BLaER1 (cell line): ENCODE data around the gene WDR12.
A peak's percentile ranks its signal among the peaks of the same experiment; 100 is the strongest.
"Not testable (repeated sequence)": the region's sequence is repeated elsewhere in the genome, so short reads cannot be mapped to it uniquely, and the experiment has no call there.

ENCODE experiments used
- H3K27ac ChIP-seq: shearing (Covaris generic); formaldehyde crosslinking; 2 replicates; pipeline ENCODE4 v1.8.1; 2022
- H3K27me3 ChIP-seq: shearing (Covaris generic); formaldehyde crosslinking; 2 replicates; pipeline ENCODE4 v1.8.1; 2022
- H3K36me3 ChIP-seq: shearing (Covaris generic); formaldehyde crosslinking; 2 replicates; pipeline ENCODE4 v1.8.1; 2022
- H3K4me1 ChIP-seq: shearing (Covaris generic); formaldehyde crosslinking; 2 replicates; pipeline ENCODE4 v1.8.1; 2022
- H3K4me2 ChIP-seq: shearing (Covaris generic); formaldehyde crosslinking; 2 replicates; pipeline ENCODE4 v1.8.1; 2022
- H3K4me3 ChIP-seq: shearing (Covaris generic); formaldehyde crosslinking; 2 replicates; pipeline ENCODE4 v1.8.1; 2022
- H3K9ac ChIP-seq: shearing (Covaris generic); formaldehyde crosslinking; 2 replicates; pipeline ENCODE4 v1.8.1; 2022
- H3K9me3 ChIP-seq: shearing (Covaris generic); formaldehyde crosslinking; 2 replicates; pipeline ENCODE4 v1.8.1; 2022
- H4K20me1 ChIP-seq: shearing (Covaris generic); formaldehyde crosslinking; 2 replicates; pipeline ENCODE4 v1.8.1; 2022
- Cebpa-rat ChIP-seq: shearing (Covaris generic); IDR thresholded peaks from 2 replicates; pipeline ENCODE4 v1.8.1; 2022

The WDR12 gene

DNA sequence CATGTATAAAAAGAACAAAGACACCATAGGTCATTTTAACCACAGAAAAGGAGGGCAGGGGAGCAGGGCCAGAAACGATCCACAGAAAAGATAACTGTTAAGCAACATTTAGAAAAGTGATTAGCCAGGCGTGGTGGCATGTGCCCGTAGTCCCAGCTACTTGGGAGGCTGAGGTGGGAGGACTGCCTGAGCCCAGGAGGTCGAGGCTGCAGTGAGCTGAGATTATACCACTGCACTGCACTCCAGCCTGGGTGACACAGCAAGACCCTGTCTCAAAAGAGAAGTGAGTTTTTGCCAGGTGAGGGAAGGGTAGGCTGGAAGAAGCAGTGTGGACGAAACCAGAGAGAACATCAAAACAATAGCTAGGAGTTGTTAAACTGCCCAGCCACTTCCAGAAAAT is 3.3 kb downstream of the WDR12 start:
- Histone ChIP-seq H3K27ac (no peak overlapping the region), H3K36me3 (peaks cover 36% of the 10 kb centered on the region), H3K4me1 (peaks cover 17% of the 10 kb centered on the region), H4K20me1 (peaks cover 38% of the 10 kb centered on the region; the same call in 1 of the 2 replicates), H3K27me3 (no peaks in the 10 kb centered on the region), H3K4me2 (no peak overlapping the region), H3K4me3 (no peak overlapping the region), H3K9me3 (peaks cover 20% of the 10 kb centered on the region), H3K9ac (no peak overlapping the region)
- no peak for TF ChIP-seq Cebpa-rat

DNA sequence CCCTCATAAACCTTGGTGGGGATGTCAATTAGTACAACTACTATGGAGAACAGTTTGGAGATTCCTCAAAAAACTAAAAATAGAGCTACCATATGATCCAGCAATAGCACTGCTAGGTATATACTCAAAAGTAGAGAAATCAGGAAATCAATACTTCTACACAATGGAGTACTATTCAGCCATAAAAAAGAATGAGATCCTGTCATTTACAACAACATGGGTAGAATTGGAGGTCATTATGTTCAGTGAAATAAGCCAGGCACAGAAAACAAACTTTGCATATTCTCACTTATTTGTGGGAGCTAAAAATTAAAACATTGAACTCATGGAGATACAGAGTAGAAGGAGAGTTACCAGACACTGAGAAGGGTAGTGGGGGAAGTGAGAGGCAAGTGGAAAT is 6.0 kb downstream of the WDR12 start:
- H3K4me3 ChIP-seq, H3K9ac ChIP-seq, H3K4me2 ChIP-seq, H3K27ac ChIP-seq, H3K27me3 ChIP-seq: not testable (repeated sequence)
- H3K36me3 ChIP-seq, result peaks cover 55% of the 10 kb centered on the region
- H3K4me1 ChIP-seq, result peaks cover 13% of the 10 kb centered on the region
- peaks cover 20% of the 10 kb centered on the region for H3K9me3 ChIP-seq
- H4K20me1 ChIP-seq, result peaks cover 62% of the 10 kb centered on the region

DNA sequence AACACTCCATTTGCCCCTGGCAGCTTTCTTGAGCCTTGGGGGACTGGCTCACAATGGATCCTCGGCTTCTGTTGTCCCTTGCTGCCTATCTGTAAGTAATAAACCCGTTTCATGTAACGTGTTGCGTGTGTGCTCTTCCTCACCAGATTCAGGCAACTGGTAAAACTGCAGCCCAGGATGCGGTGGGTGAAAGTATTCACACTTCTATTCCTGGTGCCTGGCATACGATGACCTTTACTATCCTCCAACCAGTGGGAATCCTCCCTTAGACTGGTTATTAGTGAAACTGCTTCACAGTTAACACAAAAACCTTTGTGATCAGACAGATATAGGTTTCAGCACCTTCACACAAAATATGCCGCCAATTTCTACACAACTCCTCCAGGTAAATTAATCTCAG is 26.3 kb downstream of the WDR12 start:
- Histone ChIP-seq H3K9ac (no peak overlapping the region), H3K4me1 (no peaks in the 10 kb centered on the region), H3K4me2 (no peak overlapping the region), H3K27ac (no peak overlapping the region), H3K4me3 (no peak overlapping the region), H3K27me3 (no peaks in the 10 kb centered on the region), H3K36me3 (peaks cover 95% of the 10 kb centered on the region), H3K9me3 (no peaks in the 10 kb centered on the region), H4K20me1 (no peaks in the 10 kb centered on the region)
- TF ChIP-seq Cebpa-rat, result no peak

DNA sequence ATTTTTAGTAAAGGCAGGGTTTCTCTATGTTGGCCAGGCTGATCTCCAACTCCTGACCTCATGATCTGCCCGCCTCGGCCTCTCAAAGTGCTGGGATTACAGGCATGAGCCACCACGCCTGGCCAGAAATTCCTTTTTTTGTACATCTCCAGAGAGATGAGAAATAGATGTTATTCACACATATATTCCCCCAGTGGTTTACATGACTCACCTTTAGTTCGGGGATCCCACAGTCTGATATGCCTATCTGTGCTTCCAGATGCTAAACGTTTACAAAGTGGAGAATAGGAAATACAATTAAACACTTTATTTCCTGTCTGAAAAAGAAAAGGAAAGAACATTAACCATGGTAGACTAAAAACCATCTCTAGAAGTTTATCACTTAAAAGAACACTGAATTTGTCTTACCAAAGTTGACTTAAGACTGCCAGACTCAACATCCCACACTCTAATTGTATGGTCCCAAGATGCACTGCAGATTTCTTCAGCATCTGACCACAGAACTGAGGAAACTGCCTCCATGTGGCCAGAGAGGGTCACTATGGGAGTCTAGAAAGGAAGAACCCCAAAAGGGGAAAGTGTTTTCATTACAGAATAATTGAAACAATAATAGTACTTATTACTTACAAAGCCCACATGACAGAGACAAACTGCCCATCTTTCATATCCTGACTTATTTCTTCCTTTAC is 27.3 kb downstream of the WDR12 start:
- no peak for TF ChIP-seq Cebpa-rat
- Histone ChIP-seq H3K36me3 (peaks cover 95% of the 10 kb centered on the region), H3K9me3 (no peaks in the 10 kb centered on the region), H3K9ac (no peak overlapping the region), H3K4me1 (no peaks in the 10 kb centered on the region), H3K27me3 (no peaks in the 10 kb centered on the region), H4K20me1 (no peaks in the 10 kb centered on the region), H3K27ac (no peak overlapping the region), H3K4me2 (no peak overlapping the region), H3K4me3 (no peak overlapping the region)

DNA sequence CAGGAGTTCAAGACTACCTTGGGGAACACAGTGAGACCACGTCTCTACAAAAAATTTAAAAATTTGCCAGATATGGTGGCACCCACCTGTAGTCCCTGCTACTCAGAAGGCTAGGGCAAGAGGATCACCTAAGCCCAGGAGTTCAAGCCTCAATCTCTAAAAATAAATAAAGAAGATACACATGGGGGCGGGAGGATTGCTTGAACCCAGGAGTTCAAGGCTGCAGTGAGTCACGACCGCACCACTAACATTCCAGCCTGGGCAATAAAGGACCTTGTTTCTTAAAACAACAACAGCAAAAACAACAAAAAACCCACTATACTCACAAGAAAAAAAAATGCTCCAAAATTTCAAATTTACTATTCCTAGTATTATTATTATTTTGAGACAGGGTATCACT is 29.9 kb downstream of the WDR12 start:
- H3K9me3 ChIP-seq, result no peaks in the 10 kb centered on the region

DNA sequence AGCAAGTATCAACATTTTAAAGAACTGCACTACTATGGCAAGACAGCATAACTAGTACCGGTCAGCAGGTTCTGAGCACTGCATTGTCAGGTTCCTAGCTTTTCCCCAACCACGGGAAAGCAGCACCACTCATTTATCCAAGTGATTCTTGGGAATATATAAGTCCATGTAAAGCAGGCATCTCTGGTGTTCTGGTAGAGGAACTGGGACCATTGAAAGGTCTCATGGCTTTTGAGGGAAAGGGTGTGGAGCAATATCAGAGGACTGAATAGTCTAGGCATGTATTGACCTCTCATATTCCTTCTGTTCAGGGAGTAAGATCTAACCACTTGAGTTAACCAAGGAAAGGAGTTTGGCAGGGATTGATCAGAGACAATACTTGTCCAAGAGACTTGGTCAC is 33.8 kb downstream of the WDR12 start:
- TF ChIP-seq Cebpa-rat, result no peak
- Histone ChIP-seq H3K27me3 (no peaks in the 10 kb centered on the region), H3K4me1 (no peaks in the 10 kb centered on the region), H3K4me3 (no peak overlapping the region), H4K20me1 (no peaks in the 10 kb centered on the region), H3K4me2 (no peak overlapping the region), H3K36me3 (peaks cover 53% of the 10 kb centered on the region), H3K27ac (no peak overlapping the region), H3K9me3 (no peaks in the 10 kb centered on the region), H3K9ac (no peak overlapping the region)

More for the DNA sequence above, 29.9 kb downstream of the WDR12 start:
- Histone ChIP-seq H3K4me1 (no peaks in the 10 kb centered on the region), H3K36me3 (peaks cover 91% of the 10 kb centered on the region), H3K27me3 (no peaks in the 10 kb centered on the region), H3K4me2 (no peak overlapping the region), H4K20me1 (no peaks in the 10 kb centered on the region), H3K27ac (no peak overlapping the region), H3K9ac (no peak overlapping the region), H3K4me3 (no peak overlapping the region)
- no peak for TF ChIP-seq Cebpa-rat

DNA sequence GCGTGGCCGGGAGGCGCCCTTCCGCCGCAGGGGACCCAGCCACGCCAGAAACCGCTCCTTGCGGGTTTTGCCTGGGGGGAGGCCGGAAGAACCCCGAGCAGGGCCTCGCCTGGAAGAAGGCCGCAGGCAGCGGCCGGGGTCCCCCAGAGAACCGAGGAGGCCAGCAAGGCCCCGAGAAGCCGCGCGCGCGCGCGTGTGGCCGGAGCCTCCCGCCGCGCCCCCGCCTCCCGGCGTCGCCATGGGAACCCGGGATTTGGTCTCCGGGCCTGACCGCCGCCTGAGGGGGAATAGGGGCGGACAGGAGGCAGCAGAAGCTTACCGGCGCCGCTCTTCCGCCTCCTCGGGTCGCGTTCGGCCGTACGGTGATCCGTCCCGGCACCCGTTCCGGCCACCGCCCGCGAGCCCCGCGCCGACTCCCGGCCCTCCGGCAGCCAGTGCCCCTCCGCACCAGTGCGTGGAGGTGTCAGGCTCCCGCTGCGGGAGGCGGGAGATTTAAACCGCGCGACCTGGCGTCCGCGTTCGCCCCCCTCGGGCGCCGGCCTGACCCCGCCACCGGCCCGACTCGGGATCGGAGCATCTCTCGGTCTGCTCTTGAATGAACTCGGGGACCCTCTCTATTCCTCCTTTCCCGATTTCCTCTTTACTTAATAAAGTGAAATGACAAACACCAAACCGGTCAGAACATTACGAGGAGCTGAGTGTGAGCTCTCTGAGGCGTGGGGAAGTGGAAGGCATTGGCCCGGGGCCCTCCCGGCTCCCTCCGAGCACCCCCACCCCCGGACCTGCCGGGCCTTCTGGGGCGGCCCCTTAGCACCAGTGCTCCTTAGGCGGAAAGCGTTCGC is 40.0 kb downstream of the WDR12 start, which contains the start of gene ICA1L:
Gene ICA1L, minus strand, starts transcription at position 467 of the 842 bp plus-strand sequence. CDS start 42,757 bp downstream, outside the sequence.
- peak within 1 kb of the TSS; percentile 83 for H3K9ac ChIP-seq
- peak within 1 kb of the TSS; percentile 84 for H3K4me3 ChIP-seq
- no peaks in the 10 kb centered on the region for H3K27me3 ChIP-seq
- TF ChIP-seq Cebpa-rat, result no peak
- H3K9me3 ChIP-seq, result no peaks in the 10 kb centered on the region
- peaks cover 6% of the 10 kb centered on the region; the same call in 1 of the 2 replicates for H3K4me1 ChIP-seq
- no peaks in the 10 kb centered on the region for H4K20me1 ChIP-seq
- no peaks in the 10 kb centered on the region for H3K36me3 ChIP-seq
- H3K27ac ChIP-seq, result peak within 1 kb of the TSS; percentile 87
- peak within 1 kb of the TSS; percentile 90 for H3K4me2 ChIP-seq

DNA sequence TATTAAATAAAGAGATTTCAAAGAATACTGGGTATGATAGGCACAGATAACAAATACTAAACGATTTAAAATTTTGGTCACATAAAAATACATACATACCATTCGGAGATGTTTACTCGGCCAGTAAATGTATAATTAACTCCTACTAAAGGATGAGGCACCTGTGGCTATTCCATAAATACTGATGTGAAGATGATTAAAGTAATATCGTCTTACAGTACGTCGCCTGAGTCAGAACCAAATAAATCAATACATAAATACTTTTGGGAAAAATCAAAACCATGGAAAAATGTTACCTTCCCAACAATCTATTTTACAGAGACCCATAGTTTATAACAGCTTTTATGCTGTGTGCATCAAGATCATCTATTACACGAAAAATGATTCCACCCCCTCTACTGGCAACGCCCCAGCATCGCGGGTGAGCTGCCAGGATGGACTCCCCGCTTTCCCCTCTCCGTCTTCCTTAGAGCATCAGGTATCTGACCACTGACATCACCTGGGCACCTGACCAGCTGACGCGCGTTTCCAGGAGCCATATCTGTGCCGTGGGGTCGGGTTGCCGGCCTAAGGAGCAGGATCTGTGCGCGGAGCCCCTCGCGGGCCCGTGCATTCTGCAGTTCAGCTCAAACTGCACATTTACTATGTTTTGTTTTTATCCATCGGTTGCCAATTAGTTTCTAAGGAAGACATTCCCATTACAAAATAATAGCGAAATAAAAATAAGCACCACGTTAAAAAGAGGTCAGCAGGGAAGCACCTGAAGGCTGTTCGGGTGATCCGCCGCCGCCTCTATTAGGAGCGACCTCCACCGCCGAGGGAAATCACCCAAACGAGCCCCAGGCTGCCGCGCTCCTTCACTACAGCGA is 40.8 kb downstream of the WDR12 start:
- Histone ChIP-seq H4K20me1 (no peaks in the 10 kb centered on the region), H3K4me3 (peak overlapping the region; percentile 84), H3K27me3 (no peaks in the 10 kb centered on the region), H3K9me3 (no peaks in the 10 kb centered on the region), H3K4me1 (peaks cover 6% of the 10 kb centered on the region; the same call in 1 of the 2 replicates), H3K9ac (peak overlapping the region; percentile 83), H3K36me3 (no peaks in the 10 kb centered on the region), H3K27ac (peak overlapping the region; percentile 87), H3K4me2 (peak overlapping the region; percentile 90)
- no peak for TF ChIP-seq Cebpa-rat

DNA sequence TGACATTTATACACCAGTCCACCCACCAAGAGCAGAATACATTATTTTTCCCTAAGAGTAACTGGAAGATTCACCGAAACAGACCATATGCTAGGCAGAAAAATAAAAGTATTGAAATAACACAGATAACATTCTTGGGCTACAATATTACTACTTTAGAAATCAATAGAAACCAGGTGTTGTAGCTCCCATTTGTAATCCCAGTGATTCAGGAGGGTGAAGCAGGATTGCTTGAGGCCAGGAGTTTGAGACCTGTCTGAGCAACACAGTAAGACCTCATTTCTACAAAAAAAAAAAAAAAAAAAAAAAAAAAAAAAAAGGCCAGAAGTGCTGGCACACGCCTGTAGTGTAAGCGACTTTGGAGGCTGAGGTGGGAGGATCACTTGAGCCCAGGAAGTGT is 49.5 kb downstream of the WDR12 start:
- H3K4me1 ChIP-seq, result no peaks in the 10 kb centered on the region
- no peak overlapping the region for H3K4me2 ChIP-seq
- H4K20me1 ChIP-seq, result no peaks in the 10 kb centered on the region
- H3K4me3 ChIP-seq, result no peak overlapping the region
- H3K36me3 ChIP-seq, result no peaks in the 10 kb centered on the region
- H3K27me3 ChIP-seq, result no peaks in the 10 kb centered on the region
- no peak for TF ChIP-seq Cebpa-rat
- H3K9me3 ChIP-seq, result peaks cover 3% of the 10 kb centered on the region; the same call in 1 of the 2 replicates
- H3K9ac ChIP-seq, result no peak overlapping the region
- H3K27ac ChIP-seq, result no peak overlapping the region
